ENCODE results near the gene ATG9B.

GRCh38 chr7:151060416-151061212, 36.3 kb upstream of the ATG9B start:
- TF ChIP-seq CTCF (conservative IDR thresholded peaks at IDR 0.05; ENCODE audit: low read depth, low read length) (peak; percentile 34), EZH2 (IDR thresholded peaks at IDR 0.05; ENCODE audit: low read length, unreplicated experiment) (no peak), EZH2phosphoT487 (IDR thresholded peaks at IDR 0.05; ENCODE audit: borderline replicate concordance, low read length) (no peak)
